Spleen (tissue), 11 donors: Measurements from ENCODE around the gene MGAT5. TPM values are rescaled to one million over a fixed set of nuclear protein-coding genes. Genes with fewer than 3 reads are reported as not detected.
A peak's percentile ranks its signal among the peaks of the same experiment; 100 is the strongest.

Source experiments
- DNase-seq: peaks from one replicate; pipeline ENCODE4 v3.0.0-alpha.2; 2020
- H3K27ac ChIP-seq, 8 donors: fragments of 200-600 bp; sonication (generic) in 7 of 8; 1 replicate in 4 of 8; 2 replicates in 4 of 8; pipeline versions ENCODE4 v1.5.0 to v1.8.0; 2016 to 2021; ENCODE audit warnings: inconsistent platforms in 4 of 8, mild to moderate bottlenecking in 4 of 8, moderate library complexity in 1 of 8
- H3K27me3 ChIP-seq, 7 donors: fragments of 200-600 bp; sonication (generic) in 6 of 7; replicated peaks in 1 of 7; 1 replicate in 4 of 7; 2 replicates in 3 of 7; pipeline versions ENCODE4 v1.5.0 to v1.8.0; 2016 to 2021; ENCODE audit warnings: inconsistent platforms in 3 of 7, mild to moderate bottlenecking in 1 of 7
- H3K36me3 ChIP-seq, 6 donors: fragments of 200-600 bp; sonication (generic) in 5 of 6; 1 replicate in 4 of 6; 2 replicates in 2 of 6; pipeline versions ENCODE4 v1.5.0 to v1.8.0; 2016 to 2021; ENCODE audit warnings: inconsistent platforms in 2 of 6
- H3K4me1 ChIP-seq, 6 donors: fragments of 200-600 bp; sonication (generic) in 5 of 6; 1 replicate in 3 of 6; 2 replicates in 3 of 6; pipeline versions ENCODE4 v1.5.0 to v1.8.0; 2016 to 2021; ENCODE audit warnings: inconsistent platforms in 3 of 6
- H3K4me3 ChIP-seq, 8 donors: fragments of 200-600 bp; sonication (generic) in 7 of 8; 1 replicate in 4 of 8; 2 replicates in 4 of 8; pipeline versions ENCODE4 v1.5.0 to v1.8.0; 2016 to 2021; ENCODE audit warnings: inconsistent platforms in 4 of 8, mild to moderate bottlenecking in 4 of 8, moderate library complexity in 2 of 8
- H3K9me3 ChIP-seq, 8 donors: fragments of 200-600 bp; sonication (generic) in 7 of 8; 1 replicate in 4 of 8; 2 replicates in 4 of 8; pipeline versions ENCODE4 v1.5.0 to v1.8.0; 2016 to 2021; ENCODE audit warnings: inconsistent platforms in 4 of 8
- POLR2A ChIP-seq, 3 donors: fragments of 450-650 bp; IDR thresholded peaks; one replicate each; pipeline ENCODE4 v1.5.1; 2017; ENCODE audit warnings: antibody characterized with exemption in 3 of 3, mild to moderate bottlenecking in 1 of 3
- POLR2AphosphoS5 ChIP-seq, 3 donors: sonication (generic); formaldehyde crosslinking; IDR thresholded peaks; one replicate each; pipeline ENCODE4 v1.5.1; 2017; ENCODE audit warnings: antibody characterized with exemption in 3 of 3
- WGBS, 5 donors: extraction: QIAGEN DNeasy Blood & Tissue Kit in 3 of 5; methylation state at CpG; one replicate each; pipeline versions ENCODE4 v1.1.5 to v1.1.7; 2013 to 2018; 5-methylcytosine and 5-hydroxymethylcytosine counted together
- intact Hi-C: fragments of 100-400 bp; cut with DNase I; formaldehyde crosslinking; loops from one replicate; pipeline ENCODE4 v1.15.0; 2023; ENCODE audit warnings: low total_unique reads
- polyA plus RNA-seq, 3 donors: library from polyadenylated mRNA; stranded (reverse); fragments of 200-250 nt; gene quantifications; one replicate each; pipeline ENCODE4 v1.2.1, GENCODE V29; 2013
- total RNA-seq, 7 donors: library from RNA; depleted of rRNA in 3 of 7; stranded (reverse); fragments of >200 nt in 3 of 7; fragmentation: NEBNext Ultra II Directional in 4 of 7; extraction: Animal tissue kit (Norgen Biotek cat#: 25700) in 4 of 7; gene quantifications; one replicate each; pipeline versions ENCODE4 v1.1.0 to v1.2.1, GENCODE V29; 2016 to 2021
- TF ChIP-seq, protein P1 (sequence below), 11 experiments: fragments of 200-600 bp in 7 of 11; fragments of 450-650 bp in 4 of 11; sonication (generic) in 4 of 11; IDR thresholded peaks in 8 of 11; conservative IDR thresholded peaks in 3 of 11; 1 replicate in 7 of 11; 2 replicates in 4 of 11; pipeline versions ENCODE4 v1.4.0 to v1.8.0; 2016 to 2021; ENCODE audit warnings: antibody characterized with exemption in 11 of 11, inconsistent platforms in 4 of 11, mild to moderate bottlenecking in 1 of 11
- donor health status: healthy with polysubstance abuse.
- donor health status: DM: no; HTN: no; CAD: no; lungs with moderate emphysema.
- donor health status: DM: no; HTN: no; CAD: no.
- donor health status: Bipolar disorder and iron deficiency.
- donor health status: healthy.
- donor health status: DM: no; HTN: no; CAD: no.
- donor health status: DM: yes; HTN: yes; CAD: no.

Gene MGAT5
- total and polyA plus RNA-seq, 10 donors = 11.2 to 110 (median 91.9) TPM

DNA sequence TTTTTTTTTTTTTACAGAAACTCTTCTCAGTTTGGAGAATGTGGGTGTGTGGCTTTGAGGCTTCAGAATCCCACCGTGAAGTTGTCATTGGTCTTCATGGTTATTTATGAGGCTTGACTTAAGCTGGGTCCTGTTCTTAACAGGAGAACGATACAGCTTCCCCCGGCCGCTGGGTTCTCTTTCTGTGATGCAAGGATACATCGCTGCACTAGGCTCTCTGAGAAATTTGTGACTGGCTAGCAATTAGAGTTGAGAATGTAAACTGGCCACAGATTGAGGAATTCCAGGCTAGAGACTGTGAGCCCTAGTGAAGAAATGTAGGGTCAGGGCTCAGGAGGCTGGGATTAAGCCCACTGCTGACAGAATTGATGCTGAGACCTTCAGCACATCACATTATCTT lies 29.8 kb downstream of the MGAT5 start:
- Histone ChIP-seq H3K27me3 (no peaks in the 10 kb centered on the region), H3K9me3 (no peaks in the 10 kb centered on the region), H3K27ac (peak overlapping the region in 6 of 8 donors; percentile 9 to 72 (median 54)), H3K4me3 (no peak overlapping the region), H3K36me3 (peaks cover 0 to 17% (median 0%) of the 10 kb centered on the region in 6 donors), H3K4me1 (peaks cover 30 to 100% (median 73%) of the 10 kb centered on the region in 6 donors)
- no peak for DNase-seq
- no peak for TF ChIP-seq POLR2A (IDR thresholded peaks at IDR 0.05)
- TF ChIP-seq, protein P1, sequence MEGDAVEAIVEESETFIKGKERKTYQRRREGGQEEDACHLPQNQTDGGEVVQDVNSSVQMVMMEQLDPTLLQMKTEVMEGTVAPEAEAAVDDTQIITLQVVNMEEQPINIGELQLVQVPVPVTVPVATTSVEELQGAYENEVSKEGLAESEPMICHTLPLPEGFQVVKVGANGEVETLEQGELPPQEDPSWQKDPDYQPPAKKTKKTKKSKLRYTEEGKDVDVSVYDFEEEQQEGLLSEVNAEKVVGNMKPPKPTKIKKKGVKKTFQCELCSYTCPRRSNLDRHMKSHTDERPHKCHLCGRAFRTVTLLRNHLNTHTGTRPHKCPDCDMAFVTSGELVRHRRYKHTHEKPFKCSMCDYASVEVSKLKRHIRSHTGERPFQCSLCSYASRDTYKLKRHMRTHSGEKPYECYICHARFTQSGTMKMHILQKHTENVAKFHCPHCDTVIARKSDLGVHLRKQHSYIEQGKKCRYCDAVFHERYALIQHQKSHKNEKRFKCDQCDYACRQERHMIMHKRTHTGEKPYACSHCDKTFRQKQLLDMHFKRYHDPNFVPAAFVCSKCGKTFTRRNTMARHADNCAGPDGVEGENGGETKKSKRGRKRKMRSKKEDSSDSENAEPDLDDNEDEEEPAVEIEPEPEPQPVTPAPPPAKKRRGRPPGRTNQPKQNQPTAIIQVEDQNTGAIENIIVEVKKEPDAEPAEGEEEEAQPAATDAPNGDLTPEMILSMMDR (IDR thresholded peaks at IDR 0.05 in 8 of 11, conservative IDR thresholded peaks at IDR 0.05 in 3 of 11) = no peak
- TF ChIP-seq POLR2AphosphoS5 (IDR thresholded peaks at IDR 0.05) = no peak
- intact Hi-C loops = no loop called here
- 54 to 67% (median 59%) methylated on average over 5 of the region's 5 CpGs for WGBS, 5 donors

DNA sequence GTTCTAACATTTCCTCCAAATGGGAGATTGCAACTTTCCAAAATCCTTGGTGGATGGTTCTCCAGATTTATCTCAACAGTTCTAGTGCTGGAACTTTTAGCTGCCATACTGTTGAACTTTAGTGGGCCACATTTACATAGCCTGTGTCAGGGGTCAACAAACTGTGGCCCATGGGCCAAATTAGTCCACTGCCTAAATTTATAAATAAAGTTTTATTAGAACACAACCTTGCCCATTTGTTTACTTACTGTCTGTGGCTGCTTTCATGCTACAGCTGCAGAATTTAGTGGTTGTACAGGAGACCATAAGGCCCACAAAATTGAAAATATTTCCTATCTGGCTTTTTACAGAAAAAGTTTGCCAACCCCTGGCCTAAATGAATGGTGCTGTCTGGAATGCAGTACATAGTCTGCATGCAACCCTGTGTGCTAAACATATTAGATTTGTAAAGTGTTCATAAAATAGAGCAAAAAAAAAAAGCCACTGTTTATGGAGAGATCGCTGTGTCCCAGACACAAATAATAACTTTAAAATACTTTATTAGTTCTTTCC lies 30.3 kb downstream of the MGAT5 start:
- TF ChIP-seq, protein P1 (IDR thresholded peaks at IDR 0.05 in 8 of 11, conservative IDR thresholded peaks at IDR 0.05 in 3 of 11) = no peak
- TF ChIP-seq POLR2AphosphoS5 (IDR thresholded peaks at IDR 0.05) (no peak), POLR2A (IDR thresholded peaks at IDR 0.05) (no peak)
- no peaks in the 10 kb centered on the region for H3K27me3 ChIP-seq
- WGBS, 5 donors = 97 to 100% (median 98%) methylated on average over 1 of the region's 1 CpG
- intact Hi-C loops = no loop called here
- H3K4me1 ChIP-seq = peaks cover 34 to 100% (median 73%) of the 10 kb centered on the region in 6 donors
- H3K4me3 ChIP-seq = no peak overlapping the region
- H3K36me3 ChIP-seq = peaks cover 0 to 12% (median 0%) of the 10 kb centered on the region in 6 donors
- no peak for DNase-seq
- peak overlapping the region in 5 of 8 donors; percentile 9 to 72 (median 60) for H3K27ac ChIP-seq
- no peaks in the 10 kb centered on the region for H3K9me3 ChIP-seq

DNA sequence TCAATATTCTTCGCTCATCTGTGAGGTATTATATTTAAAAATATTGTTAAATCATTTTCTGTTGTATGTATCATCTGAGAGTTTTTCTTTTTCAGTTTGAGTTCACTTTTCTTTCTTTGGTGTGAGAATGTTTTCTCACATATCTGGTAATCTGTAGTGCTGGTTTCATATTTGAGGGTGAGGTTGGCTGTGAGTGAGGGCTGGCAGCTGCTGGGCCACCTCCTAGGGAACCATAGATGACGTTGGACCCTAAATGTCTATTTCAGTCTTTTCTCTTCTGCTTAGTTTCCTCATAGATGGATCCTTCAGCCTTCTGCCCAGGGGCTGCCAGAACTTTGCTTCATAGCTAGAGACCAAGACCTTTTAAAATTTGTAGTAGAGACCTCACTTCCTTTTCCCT lies 33.5 kb downstream of the MGAT5 start:
- Histone ChIP-seq H3K27ac (peak overlapping the region in 6 of 8 donors; percentile 1 to 90 (median 59)), H3K9me3 (no peaks in the 10 kb centered on the region), H3K36me3 (no peaks in the 10 kb centered on the region), H3K27me3 (no peaks in the 10 kb centered on the region), H3K4me1 (peaks cover 36 to 100% (median 76%) of the 10 kb centered on the region in 6 donors), H3K4me3 (no peak overlapping the region)
- DNase-seq = no peak
- WGBS, 5 donors = 55 to 71% (median 71%) methylated on average over 2 of the region's 2 CpGs
- intact Hi-C loops = no loop called here
- TF ChIP-seq, protein P1 (IDR thresholded peaks at IDR 0.05 in 8 of 11, conservative IDR thresholded peaks at IDR 0.05 in 3 of 11) = no peak
- TF ChIP-seq POLR2A (IDR thresholded peaks at IDR 0.05) = no peak
- no peak for TF ChIP-seq POLR2AphosphoS5 (IDR thresholded peaks at IDR 0.05)

DNA sequence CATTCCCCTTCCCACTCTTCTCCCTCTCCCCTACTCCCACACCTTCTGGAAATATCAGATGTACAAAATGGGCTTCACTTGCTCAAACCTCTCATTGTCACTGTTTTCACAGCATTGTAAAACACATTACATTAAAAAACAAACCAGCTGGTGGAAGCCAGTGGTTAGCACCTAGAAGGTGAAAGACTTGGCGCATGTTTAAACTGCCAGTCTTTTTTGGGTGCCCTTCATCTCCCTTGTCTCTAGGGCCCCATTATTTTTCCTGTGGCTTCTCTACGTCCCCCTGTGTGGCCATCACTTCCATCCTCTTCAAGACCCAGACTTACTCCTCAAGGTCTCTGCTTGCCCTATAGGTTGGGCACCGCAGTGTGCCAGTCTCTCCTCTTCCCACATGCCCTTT lies 34.9 kb downstream of the MGAT5 start:
- no peaks in the 10 kb centered on the region for H3K27me3 ChIP-seq
- TF ChIP-seq POLR2A (IDR thresholded peaks at IDR 0.05) (no peak), POLR2AphosphoS5 (IDR thresholded peaks at IDR 0.05) (peak in 1 of 3 donors; percentile 3)
- TF ChIP-seq, protein P1 (IDR thresholded peaks at IDR 0.05 in 8 of 11, conservative IDR thresholded peaks at IDR 0.05 in 3 of 11) = no peak
- H3K4me3 ChIP-seq = no peak overlapping the region
- no peaks in the 10 kb centered on the region for H3K36me3 ChIP-seq
- 62 to 80% (median 65%) methylated on average over 3 of the region's 3 CpGs for WGBS, 5 donors
- peak overlapping the region in 6 of 8 donors; percentile 19 to 90 (median 84) for H3K27ac ChIP-seq
- no peak for DNase-seq
- peaks cover 26 to 100% (median 77%) of the 10 kb centered on the region in 6 donors for H3K4me1 ChIP-seq
- H3K9me3 ChIP-seq = no peaks in the 10 kb centered on the region
- intact Hi-C loops = no loop called here
